GM21619 (cell line): ENCODE data around the gene CACNB4.
"Not testable (repeated sequence)": the region's sequence is repeated elsewhere in the genome, so short reads cannot be mapped to it uniquely, and the experiment has no call there.

Experiments
- ATAC-seq: cut with Tn5 transposase; IDR thresholded peaks from one replicate; pipeline ENCODE4 v1.9.1; 2021; ENCODE audit not compliant: unreplicated experiment

CACNB4 gene

DNA sequence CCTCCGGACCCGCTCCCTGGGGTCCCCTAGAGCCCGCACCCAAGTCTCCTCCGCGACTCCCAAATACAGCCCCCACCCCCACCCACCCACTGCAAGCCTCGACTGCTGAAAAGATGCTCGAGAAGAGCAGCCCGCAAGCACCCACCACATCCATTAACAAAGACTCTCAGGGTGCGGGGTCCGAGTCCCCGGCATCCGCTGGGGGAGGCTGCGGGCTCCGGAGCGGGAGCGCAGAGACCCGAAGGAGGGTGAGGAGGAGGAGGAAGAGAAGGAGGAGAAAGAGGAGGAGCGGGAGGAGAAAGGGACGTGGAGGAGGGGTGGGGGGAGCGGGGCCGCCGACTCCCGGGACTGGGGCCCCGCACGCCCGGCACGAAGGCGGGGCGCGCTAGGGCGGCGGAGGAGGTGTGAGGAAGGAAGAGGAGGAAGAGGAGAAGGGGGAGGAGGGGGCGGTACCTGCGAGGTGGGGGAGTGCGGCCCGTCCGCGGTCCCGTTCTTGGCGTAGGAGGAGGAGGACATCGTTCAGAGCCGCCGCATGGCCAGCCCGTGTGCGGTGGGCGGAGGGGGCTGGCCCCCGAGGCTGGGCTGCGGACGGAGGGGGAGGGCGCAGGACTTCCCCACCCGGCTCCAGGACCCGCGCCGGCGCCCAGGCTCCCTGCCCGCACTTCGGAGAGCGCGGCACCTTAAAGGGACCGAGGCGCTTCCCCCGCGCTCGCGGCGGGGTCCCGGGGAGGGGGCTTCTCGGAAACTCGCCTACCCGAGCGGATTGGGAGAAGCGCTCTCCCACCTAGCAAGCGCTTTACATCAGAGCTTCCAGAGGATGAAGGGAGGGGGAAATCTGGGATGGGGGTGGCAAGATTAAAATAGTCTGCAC, at the start of gene CACNB4:
Gene CACNB4, minus strand, starts transcription at position 549 of the 871 bp plus-strand sequence.
- ATAC-seq, result peak; percentile 38

- ATAC-seq, result peak; percentile 79
These were observed 35.8 kb upstream of the CACNB4 start for GRCh38 chr2:152134488-152135280.

DNA sequence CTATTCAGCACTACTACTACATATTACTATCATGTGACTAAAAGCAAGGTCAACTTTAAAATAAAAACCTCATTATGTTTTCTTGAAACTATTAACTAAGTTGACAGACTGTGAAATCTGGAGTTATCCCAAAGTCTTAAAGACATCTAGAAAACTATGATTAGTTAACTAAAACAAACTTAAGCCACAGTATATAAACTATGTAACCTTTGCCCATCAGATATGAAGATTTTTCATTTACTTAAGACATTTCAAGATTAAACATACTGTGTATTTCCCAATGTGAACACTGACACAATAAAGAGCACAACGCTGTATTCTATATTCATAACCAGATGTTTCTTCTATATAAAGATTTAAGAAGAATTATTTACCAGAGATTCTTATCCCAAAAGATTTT, 33.5 kb upstream of the CACNB4 start:
- no peak for ATAC-seq

DNA sequence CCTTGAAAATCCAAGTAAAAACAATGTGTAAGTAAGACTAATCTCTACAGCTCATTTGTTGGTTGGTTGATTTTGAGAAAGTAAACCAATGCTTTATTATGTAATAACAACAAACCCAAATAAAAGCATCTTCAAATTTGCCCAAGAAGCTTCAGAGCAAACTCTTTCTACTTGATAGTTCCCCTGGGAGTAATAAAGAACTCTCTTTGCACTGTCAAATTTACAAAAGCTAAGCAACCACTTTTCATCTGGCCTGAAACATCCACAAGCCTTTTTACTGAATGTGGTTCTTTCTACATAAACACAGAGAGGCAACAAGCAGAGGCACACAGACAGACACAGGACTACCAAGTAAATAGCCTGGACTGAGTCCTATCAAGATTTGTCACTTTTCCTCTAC, 28.8 kb upstream of the CACNB4 start:
- no peak for ATAC-seq

DNA sequence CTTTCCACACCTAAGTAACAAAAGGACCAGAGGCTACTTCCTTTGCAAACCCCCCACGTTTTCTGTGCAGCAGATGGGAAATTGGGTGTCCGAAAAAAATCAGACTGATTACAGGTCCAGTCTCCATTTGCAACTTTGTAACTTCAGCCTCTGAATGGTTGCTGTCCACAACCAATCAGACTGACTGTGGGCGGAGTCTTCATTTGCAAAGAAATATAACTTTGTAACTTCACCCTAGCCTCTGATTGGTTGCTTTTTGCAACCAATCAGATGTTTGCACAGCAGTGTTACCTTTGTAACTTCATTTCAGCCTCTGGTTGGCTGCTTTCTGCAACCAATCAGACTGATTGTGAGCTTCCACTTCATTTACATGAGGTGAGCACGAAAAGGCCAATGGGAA, 27.8 kb upstream of the CACNB4 start:
- no peak for ATAC-seq

DNA sequence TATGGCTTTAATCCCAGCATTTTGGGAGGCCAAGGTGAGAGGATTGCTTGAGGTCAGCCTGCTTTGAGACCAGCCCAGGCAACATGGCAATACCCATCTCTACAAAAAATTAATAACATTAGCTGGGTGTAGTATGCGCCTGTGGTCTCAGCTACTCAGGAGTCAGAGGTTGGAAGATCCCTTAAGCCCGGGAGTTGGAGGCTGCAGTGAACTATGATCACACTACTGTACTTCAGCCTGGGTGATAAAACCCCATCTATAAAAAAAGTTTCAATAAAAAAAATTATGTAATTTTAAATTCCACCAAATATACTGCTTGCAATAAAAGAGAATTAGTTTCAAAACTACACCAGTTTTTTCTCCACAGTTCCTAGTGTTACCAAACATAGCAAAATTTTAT, 23.3 kb upstream of the CACNB4 start:
- ATAC-seq, result no peak

GRCh38 chr2:152120430-152120829, 21.6 kb upstream of the CACNB4 start:
- no peak for ATAC-seq

GRCh38 chr2:152115952-152116351, 17.1 kb upstream of the CACNB4 start:
- no peak for ATAC-seq

DNA sequence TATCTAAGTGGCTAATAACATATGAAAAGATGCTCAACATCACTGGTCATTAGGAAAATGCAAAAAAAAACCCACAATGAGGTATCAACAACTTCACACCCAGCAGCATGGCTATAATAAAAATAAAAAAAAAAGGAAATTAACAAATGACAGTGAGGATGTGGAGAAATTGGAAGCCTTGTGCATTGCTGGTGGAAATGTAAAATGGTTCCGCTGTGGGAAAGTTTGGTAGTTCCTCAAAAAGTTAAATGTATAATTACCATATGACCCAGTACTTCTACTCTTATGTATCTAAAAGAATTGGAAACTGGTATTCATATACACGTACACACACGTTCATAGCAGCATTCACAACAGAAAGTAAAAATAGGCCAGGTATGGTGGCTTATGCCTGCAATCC, 15.5 kb upstream of the CACNB4 start:
- ATAC-seq, result no peak

DNA sequence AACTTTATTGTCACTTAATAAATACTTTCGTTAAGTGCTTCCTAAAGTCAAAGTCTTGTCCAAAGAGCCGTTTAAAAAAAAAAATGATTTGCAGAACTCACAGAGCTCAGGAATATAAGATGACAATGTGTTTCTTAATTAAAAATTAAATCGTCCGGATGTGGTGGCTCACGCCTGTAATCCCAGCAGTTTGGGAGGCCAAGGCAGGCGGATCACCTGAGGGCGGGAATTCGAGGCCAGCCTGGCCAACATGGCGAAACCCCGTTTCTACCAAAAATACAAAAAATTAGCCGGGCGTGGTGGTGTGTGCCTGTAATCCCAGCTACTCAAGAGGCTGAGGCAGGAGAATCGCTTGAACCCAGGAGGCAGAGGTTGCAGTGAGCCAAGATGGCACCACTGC, 8.3 kb upstream of the CACNB4 start:
- not testable (repeated sequence) for ATAC-seq

GRCh38 chr2:152106464-152106863, 7.6 kb upstream of the CACNB4 start:
- no peak for ATAC-seq

DNA sequence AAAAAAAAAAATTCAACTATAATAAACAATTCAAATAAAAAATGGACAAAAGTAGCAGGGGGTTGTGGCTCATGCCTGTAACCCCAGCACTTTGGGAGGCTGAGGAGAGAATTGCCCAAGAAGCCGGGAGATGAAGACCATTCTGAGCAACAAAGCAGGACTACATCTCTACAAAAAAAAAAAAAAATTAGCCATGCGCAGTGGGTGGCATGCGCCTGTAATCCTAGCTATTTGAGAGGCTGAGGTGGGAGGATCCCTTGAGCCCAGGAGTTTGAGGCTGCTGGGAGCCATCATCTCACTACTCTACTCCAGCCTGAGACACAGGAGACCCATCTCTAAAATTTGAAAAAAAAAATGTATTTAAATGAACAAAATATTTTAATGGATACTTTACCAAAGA, 4.4 kb upstream of the CACNB4 start:
- no peak for ATAC-seq

DNA sequence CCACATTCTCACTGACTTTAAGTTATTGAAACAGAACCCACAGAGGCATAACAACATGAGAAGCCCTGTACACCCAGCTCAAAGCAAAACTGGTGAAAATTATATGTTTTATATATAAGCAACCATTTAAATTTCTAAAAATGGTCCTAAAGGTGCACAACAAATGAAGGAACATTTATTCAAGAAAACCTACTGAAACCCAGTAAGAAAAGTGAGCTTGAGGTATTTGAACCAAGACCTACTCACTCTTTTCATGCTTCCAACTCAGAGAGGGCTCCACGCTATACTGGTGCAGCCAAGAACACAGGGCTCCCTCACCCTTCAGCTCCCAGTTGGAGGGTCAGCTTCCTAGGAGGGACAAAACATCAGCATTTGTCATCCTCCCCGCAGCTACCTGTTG, 2.1 kb upstream of the CACNB4 start:
- ATAC-seq, result no peak

- no peak for ATAC-seq
These were observed 665 bp upstream of the CACNB4 start for GRCh38 chr2:152099367-152100050.

DNA sequence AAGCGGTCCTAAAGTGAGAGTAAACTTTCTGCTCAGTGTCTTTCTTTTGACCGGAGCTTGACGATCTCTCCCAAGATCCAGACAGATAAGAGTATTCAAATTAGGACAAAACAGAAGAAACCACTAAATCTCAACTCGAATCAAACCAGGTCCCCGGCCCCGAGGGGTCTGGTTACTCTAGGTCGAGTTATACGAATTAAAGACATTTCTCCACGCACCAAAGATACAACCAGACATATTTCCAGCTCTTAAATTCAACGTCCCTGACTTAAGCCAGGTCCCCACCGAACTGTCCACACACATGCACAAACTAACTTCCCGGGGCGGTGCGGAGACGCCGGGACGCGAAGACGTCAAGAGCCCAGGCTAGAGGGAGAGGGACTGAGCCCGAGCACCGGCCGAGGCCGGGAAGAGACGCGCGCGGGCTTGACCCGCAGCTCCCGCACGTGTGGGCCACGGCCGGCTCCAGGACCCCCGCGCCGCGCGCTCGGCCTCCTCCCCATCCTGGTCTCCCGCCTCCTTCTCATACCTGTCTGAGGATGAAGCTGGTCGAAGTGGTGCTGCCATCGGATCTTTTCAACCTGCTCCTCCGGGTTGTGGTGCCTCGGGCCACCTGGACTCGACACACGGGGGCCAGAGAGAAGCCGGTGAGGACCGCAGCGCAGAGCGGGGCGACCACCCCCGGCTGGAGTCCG, 896 bp downstream of the CACNB4 start:
- no peak for ATAC-seq

DNA sequence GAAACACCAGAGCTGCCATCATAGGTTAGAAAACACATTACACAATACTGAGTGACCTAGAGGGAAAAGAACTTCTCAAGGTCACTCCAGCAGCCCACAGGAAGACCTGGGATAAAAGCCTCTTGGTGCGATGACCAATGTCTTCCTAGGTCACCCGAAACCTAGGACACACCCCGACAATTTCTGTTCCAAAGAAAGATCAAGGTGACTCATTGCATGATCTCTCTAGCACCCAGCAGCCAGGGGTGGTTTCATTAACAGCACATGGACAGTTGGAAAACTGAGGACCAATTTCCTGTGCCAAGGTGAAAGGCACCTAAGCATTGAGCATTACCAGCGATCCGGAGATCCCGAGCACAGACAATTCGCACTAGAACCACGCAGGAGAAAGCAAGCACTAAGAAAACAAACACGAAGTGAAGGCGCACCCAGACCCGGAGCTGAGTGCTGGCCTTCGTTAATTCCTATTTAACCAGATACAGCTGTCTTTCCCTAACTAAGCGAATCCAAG, 1.5 kb downstream of the CACNB4 start:
- ATAC-seq, result no peak

GRCh38 chr2:152095146-152095545, 3.7 kb downstream of the CACNB4 start:
- ATAC-seq, result no peak

DNA sequence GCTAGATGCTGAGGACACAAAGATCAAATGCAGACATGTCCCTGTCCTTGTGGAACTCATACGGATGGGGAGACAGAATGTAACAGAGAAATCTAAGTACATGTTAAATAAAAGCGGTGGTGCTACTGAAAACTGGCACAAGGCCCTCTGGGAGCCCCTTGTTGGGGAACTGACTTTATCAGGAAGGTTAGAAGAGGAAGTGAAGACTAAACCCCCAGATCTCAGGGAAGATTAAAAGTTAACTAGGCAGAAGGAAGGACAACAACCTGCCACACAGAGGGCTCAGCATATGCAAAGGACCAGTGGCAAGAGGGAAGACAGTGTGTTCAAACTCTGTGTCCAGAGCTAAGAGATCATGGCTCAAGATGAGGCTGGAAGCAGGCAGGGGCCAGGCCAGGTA, 4.8 kb downstream of the CACNB4 start:
- ATAC-seq, result no peak

DNA sequence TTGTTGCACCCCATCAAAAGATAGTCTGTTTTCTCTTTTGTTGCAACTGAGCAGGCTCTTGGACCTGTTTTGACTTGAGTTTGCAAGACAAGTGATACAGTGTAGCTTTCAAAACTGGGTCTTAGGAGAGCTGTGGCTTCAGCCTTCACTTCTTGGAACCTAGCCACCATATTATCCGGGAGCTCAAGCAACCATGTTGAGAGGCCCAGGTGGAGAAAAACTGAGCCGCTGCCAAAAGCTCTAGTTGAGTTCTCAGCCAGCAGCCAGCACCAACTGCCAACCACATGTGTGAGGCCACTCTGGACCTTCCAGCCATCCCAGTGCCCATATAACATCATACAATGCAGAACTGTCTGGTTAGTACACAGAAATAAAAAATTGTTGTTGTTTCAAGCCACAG, 5.4 kb downstream of the CACNB4 start:
- no peak for ATAC-seq

DNA sequence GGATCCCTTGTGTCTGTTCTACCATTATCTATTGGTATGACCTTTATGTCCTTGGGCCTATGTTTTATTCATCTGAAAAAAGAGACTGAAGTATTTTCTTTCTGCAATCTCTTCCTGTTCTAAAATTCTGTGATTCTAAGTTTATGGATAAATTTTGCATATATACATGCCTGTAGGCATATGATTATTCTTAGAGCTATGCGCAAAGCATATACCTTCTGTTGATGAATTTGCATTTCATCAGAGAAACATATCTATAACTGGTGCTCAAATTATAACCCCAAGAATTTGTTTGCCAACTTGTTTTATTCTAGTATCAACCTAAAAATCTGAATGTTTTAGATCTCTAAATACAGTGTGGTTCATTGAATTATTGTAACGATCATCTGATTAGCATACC, 6.7 kb downstream of the CACNB4 start:
- no peak for ATAC-seq

GRCh38 chr2:152090726-152091125, 8.1 kb downstream of the CACNB4 start:
- ATAC-seq, result not testable (repeated sequence)
